Activated CD4-positive, alpha-beta T cell treated with anti-CD3 and anti-CD28 coated beads, Interleukin-2, amount 10 ng/mL, durations not matched to agents 24 days and 14 days (primary cell): ENCODE data around the gene NR5A2. TPM values are rescaled to one million over a fixed set of nuclear protein-coding genes. Genes with fewer than 3 reads are reported as not detected.

ENCODE experiments used
- DNase-seq: peaks from one replicate; pipeline ENCODE4 v3.0.0; 2022
- H3K27ac Mint-ChIP-seq: one replicate; pipeline ENCODE4 v1.8.0; 2022; ENCODE audit warnings: mild to moderate bottlenecking, mixed read lengths
- H3K27me3 Mint-ChIP-seq: one replicate; pipeline ENCODE4 v1.8.0; 2022; ENCODE audit warnings: mixed read lengths
- H3K36me3 Mint-ChIP-seq: one replicate; pipeline ENCODE4 v1.8.0; 2022; ENCODE audit warnings: low read depth, mild to moderate bottlenecking, mixed read lengths
- H3K4me1 Mint-ChIP-seq: one replicate; pipeline ENCODE4 v1.8.0; 2021; ENCODE audit warnings: mixed read lengths
- H3K4me3 Mint-ChIP-seq: one replicate; pipeline ENCODE4 v1.8.0; 2022; ENCODE audit warnings: mild to moderate bottlenecking, moderate library complexity, mixed read lengths
- H3K9me3 Mint-ChIP-seq: one replicate; pipeline ENCODE4 v1.8.0; 2021; ENCODE audit warnings: mixed read lengths
- intact Hi-C: fragments of 100-400 bp; cut with micrococcal nuclease; formaldehyde crosslinking; loops from one replicate; pipeline ENCODE4 v1.15.1; 2023
- total RNA-seq: library from RNA; stranded (reverse); gene quantifications from 2 replicates; pipeline ENCODE4 v1.2.3, GENCODE V29; 2022

Gene NR5A2
- not detected in 2 replicates for total RNA-seq

- Mint-ChIP-seq H3K36me3 (no peaks in the 10 kb centered on the region), H3K9me3 (no peaks in the 10 kb centered on the region), H3K4me1 (peaks cover 5% of the 10 kb centered on the region), H3K27ac (no peak within 1 kb of the TSS), H3K27me3 (peaks cover 63% of the 10 kb centered on the region), H3K4me3 (peak within 1 kb of the TSS; percentile 74)
- DNase-seq, result no peak
- intact Hi-C loops, result no loop called here
Observed at GRCh38 chr1:200027264-200027823, at the start of gene NR5A2. NR5A2 (plus strand) TSS chr1:200027710; CDS start chr1:200027848, 138 bp downstream.

GRCh38 chr1:199978408-199978940, 49.0 kb upstream of the NR5A2 start:
- H3K9me3 Mint-ChIP-seq, result no peaks in the 10 kb centered on the region
- intact Hi-C loops, result no loop called here
- H3K4me1 Mint-ChIP-seq, result no peaks in the 10 kb centered on the region
- peaks cover 12% of the 10 kb centered on the region for H3K27me3 Mint-ChIP-seq
- no peaks in the 10 kb centered on the region for H3K36me3 Mint-ChIP-seq
- H3K27ac Mint-ChIP-seq, result no peak overlapping the region
- H3K4me3 Mint-ChIP-seq, result no peak overlapping the region
- no peak for DNase-seq

GRCh38 chr1:199979071-199979470, 48.4 kb upstream of the NR5A2 start:
- H3K4me1 Mint-ChIP-seq, result no peaks in the 10 kb centered on the region
- no peak for DNase-seq
- no peak overlapping the region for H3K27ac Mint-ChIP-seq
- H3K9me3 Mint-ChIP-seq, result no peaks in the 10 kb centered on the region
- peaks cover 10% of the 10 kb centered on the region for H3K27me3 Mint-ChIP-seq
- H3K36me3 Mint-ChIP-seq, result no peaks in the 10 kb centered on the region
- no peak overlapping the region for H3K4me3 Mint-ChIP-seq
- intact Hi-C loops, result no loop called here

GRCh38 chr1:199981584-199981983, 45.9 kb upstream of the NR5A2 start:
- Mint-ChIP-seq H3K36me3 (no peaks in the 10 kb centered on the region), H3K27me3 (peaks cover 6% of the 10 kb centered on the region), H3K4me3 (no peak overlapping the region), H3K4me1 (no peaks in the 10 kb centered on the region), H3K27ac (no peak overlapping the region), H3K9me3 (no peaks in the 10 kb centered on the region)
- intact Hi-C loops, result no loop called here
- DNase-seq, result no peak

- Mint-ChIP-seq H3K27ac (no peak overlapping the region), H3K4me1 (no peaks in the 10 kb centered on the region), H3K4me3 (no peak overlapping the region), H3K27me3 (peaks cover 6% of the 10 kb centered on the region), H3K9me3 (no peaks in the 10 kb centered on the region), H3K36me3 (no peaks in the 10 kb centered on the region)
- intact Hi-C loops, result no loop called here
- no peak for DNase-seq
Observed at GRCh38 chr1:199982606-199983005, 44.9 kb upstream of the NR5A2 start.

- Mint-ChIP-seq H3K4me1 (no peaks in the 10 kb centered on the region), H3K27me3 (peaks cover 6% of the 10 kb centered on the region), H3K9me3 (no peaks in the 10 kb centered on the region), H3K36me3 (no peaks in the 10 kb centered on the region), H3K4me3 (no peak overlapping the region), H3K27ac (no peak overlapping the region)
- intact Hi-C loops, result no loop called here
- DNase-seq, result no peak
Observed at GRCh38 chr1:199983531-199983930, 44.0 kb upstream of the NR5A2 start.

GRCh38 chr1:199995096-199995685, 32.3 kb upstream of the NR5A2 start:
- Mint-ChIP-seq H3K36me3 (no peaks in the 10 kb centered on the region), H3K27me3 (peaks cover 5% of the 10 kb centered on the region), H3K4me1 (no peaks in the 10 kb centered on the region), H3K4me3 (no peak overlapping the region), H3K27ac (no peak overlapping the region), H3K9me3 (no peaks in the 10 kb centered on the region)
- intact Hi-C loops, result no loop called here
- no peak for DNase-seq

GRCh38 chr1:200005165-200005564, 22.3 kb upstream of the NR5A2 start:
- no peak for DNase-seq
- Mint-ChIP-seq H3K9me3 (no peaks in the 10 kb centered on the region), H3K4me1 (no peaks in the 10 kb centered on the region), H3K36me3 (no peaks in the 10 kb centered on the region), H3K27me3 (peaks cover 4% of the 10 kb centered on the region), H3K27ac (no peak overlapping the region), H3K4me3 (no peak overlapping the region)
- intact Hi-C loops, result no loop called here

- H3K9me3 Mint-ChIP-seq, result no peaks in the 10 kb centered on the region
- H3K4me1 Mint-ChIP-seq, result no peaks in the 10 kb centered on the region
- peaks cover 1% of the 10 kb centered on the region for H3K27me3 Mint-ChIP-seq
- H3K36me3 Mint-ChIP-seq, result no peaks in the 10 kb centered on the region
- DNase-seq, result no peak
- H3K27ac Mint-ChIP-seq, result no peak overlapping the region
- intact Hi-C loops, result no loop called here
- no peak overlapping the region for H3K4me3 Mint-ChIP-seq
Observed at GRCh38 chr1:200006711-200007110, 20.8 kb upstream of the NR5A2 start.

- no peak for DNase-seq
- intact Hi-C loops, result no loop called here
- H3K27ac Mint-ChIP-seq, result no peak overlapping the region
- no peaks in the 10 kb centered on the region for H3K4me1 Mint-ChIP-seq
- no peak overlapping the region for H3K4me3 Mint-ChIP-seq
- no peaks in the 10 kb centered on the region for H3K36me3 Mint-ChIP-seq
- peaks cover 16% of the 10 kb centered on the region for H3K27me3 Mint-ChIP-seq
- no peaks in the 10 kb centered on the region for H3K9me3 Mint-ChIP-seq
Observed at GRCh38 chr1:200015811-200016210, 11.7 kb upstream of the NR5A2 start.

- Mint-ChIP-seq H3K4me1 (no peaks in the 10 kb centered on the region), H3K27me3 (peaks cover 26% of the 10 kb centered on the region), H3K27ac (no peak overlapping the region), H3K36me3 (no peaks in the 10 kb centered on the region), H3K4me3 (no peak overlapping the region), H3K9me3 (no peaks in the 10 kb centered on the region)
- intact Hi-C loops, result no loop called here
- DNase-seq, result no peak
Observed at GRCh38 chr1:200021577-200022238, 5.8 kb upstream of the NR5A2 start.

DNA sequence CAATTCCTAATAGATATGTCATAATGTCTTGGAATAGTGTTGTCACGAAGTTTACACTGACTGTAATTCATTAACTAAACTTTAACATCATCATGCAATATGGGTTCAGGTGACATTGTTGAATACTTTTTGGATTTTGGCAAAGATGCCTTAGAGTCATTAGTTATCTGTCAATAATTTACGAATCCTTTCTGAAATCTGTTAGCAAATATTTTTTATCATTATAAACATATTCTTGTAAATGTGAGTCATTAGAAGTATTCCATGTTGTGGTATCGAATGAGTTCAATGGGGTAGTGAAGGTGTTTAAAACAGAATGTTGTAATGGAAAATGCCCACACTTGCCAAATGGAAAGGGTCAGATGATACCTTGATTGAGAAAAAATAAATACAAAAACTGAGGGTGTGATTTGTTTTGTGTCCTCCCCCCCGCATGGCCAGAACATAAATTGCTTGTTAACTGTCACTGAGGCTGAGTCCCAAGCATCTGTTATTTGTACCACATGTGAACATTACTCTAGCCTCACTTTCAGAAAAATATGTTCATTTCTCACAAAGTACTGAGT, 5.2 kb upstream of the NR5A2 start:
- intact Hi-C loops, result no loop called here
- no peak overlapping the region for H3K27ac Mint-ChIP-seq
- H3K27me3 Mint-ChIP-seq, result peaks cover 30% of the 10 kb centered on the region
- no peak for DNase-seq
- no peaks in the 10 kb centered on the region for H3K36me3 Mint-ChIP-seq
- no peak overlapping the region for H3K4me3 Mint-ChIP-seq
- no peaks in the 10 kb centered on the region for H3K9me3 Mint-ChIP-seq
- H3K4me1 Mint-ChIP-seq, result no peaks in the 10 kb centered on the region

- Mint-ChIP-seq H3K36me3 (no peaks in the 10 kb centered on the region), H3K27me3 (peaks cover 59% of the 10 kb centered on the region), H3K4me3 (peak overlapping the region; percentile 74), H3K9me3 (no peaks in the 10 kb centered on the region), H3K4me1 (peaks cover 5% of the 10 kb centered on the region), H3K27ac (no peak overlapping the region)
- intact Hi-C loops, result loop anchor here (1.0 kb wide), 1 partner anchor 14 kb away; no protein-coding TSS in a partner anchor
- no peak for DNase-seq
Observed at GRCh38 chr1:200028586-200029034, 1.1 kb downstream of the NR5A2 start.
